Ishikawa (cell line): Measurements from ENCODE around the gene ZBTB7C.

Experiments used
- NFIC ChIP-seq: IDR thresholded peaks from 2 replicates; pipeline ENCODE4 v1.6.1; 2012
- TAF1 ChIP-seq: IDR thresholded peaks from 2 replicates; pipeline ENCODE4 v1.6.1; 2012; ENCODE audit warnings: low read depth, mild to moderate bottlenecking
- TF ChIP-seq, protein P1 (sequence below): IDR thresholded peaks from 2 replicates; pipeline ENCODE4 v1.6.1; 2012
- TF ChIP-seq, protein P2 (sequence below): IDR thresholded peaks from 2 replicates; pipeline ENCODE4 v1.6.1; 2012; ENCODE audit warnings: low read depth, mild to moderate bottlenecking

DNA sequence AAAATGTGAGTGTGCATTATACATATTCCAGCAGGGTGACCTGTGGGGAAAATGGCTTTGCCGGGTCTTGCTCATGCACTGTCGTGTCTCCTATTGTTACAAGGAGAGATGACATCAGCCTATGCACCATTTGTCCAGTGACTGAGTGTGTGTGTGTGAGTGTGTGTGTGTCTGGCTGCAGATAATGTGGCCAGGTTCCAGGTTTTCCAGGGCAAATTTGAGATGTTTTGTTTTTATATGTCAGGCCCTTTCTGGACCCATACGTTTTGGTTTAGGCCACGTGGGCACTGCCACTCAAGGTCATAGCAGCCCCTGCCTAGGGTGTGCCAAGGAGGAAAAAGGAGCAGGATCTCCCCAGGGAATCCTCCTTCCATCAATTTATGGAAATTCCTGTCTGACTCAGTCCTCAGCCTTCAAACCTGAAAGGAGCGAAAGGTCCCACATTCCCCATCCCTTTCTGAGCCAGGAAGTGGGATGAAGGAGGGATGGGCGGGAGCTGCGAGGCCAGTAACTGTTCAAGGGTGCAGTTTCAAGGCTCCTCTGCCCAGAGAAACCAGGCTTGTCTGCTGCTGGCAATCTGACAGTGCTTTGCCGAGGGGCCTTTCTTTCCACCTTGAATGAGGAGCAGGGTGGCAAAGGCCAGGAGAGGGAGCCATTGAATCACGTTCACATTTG lies 385.7 kb downstream of the ZBTB7C start:
- TF ChIP-seq TAF1 = no peak
- TF ChIP-seq, protein P1, sequence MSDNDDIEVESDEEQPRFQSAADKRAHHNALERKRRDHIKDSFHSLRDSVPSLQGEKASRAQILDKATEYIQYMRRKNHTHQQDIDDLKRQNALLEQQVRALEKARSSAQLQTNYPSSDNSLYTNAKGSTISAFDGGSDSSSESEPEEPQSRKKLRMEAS = no peak
- no peak for TF ChIP-seq NFIC
- TF ChIP-seq, protein P2, sequence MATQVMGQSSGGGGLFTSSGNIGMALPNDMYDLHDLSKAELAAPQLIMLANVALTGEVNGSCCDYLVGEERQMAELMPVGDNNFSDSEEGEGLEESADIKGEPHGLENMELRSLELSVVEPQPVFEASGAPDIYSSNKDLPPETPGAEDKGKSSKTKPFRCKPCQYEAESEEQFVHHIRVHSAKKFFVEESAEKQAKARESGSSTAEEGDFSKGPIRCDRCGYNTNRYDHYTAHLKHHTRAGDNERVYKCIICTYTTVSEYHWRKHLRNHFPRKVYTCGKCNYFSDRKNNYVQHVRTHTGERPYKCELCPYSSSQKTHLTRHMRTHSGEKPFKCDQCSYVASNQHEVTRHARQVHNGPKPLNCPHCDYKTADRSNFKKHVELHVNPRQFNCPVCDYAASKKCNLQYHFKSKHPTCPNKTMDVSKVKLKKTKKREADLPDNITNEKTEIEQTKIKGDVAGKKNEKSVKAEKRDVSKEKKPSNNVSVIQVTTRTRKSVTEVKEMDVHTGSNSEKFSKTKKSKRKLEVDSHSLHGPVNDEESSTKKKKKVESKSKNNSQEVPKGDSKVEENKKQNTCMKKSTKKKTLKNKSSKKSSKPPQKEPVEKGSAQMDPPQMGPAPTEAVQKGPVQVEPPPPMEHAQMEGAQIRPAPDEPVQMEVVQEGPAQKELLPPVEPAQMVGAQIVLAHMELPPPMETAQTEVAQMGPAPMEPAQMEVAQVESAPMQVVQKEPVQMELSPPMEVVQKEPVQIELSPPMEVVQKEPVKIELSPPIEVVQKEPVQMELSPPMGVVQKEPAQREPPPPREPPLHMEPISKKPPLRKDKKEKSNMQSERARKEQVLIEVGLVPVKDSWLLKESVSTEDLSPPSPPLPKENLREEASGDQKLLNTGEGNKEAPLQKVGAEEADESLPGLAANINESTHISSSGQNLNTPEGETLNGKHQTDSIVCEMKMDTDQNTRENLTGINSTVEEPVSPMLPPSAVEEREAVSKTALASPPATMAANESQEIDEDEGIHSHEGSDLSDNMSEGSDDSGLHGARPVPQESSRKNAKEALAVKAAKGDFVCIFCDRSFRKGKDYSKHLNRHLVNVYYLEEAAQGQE = no peak
